T47D (cell line): ENCODE data around the gene CSNK1A1.

ENCODE experiments used
- DNase-seq, 2 experiments: peaks; one replicate each; pipeline versions ENCODE4 v3.0.0 to v3.0.0-alpha.2; 2011 to 2012; ENCODE audit warnings: low read depth in 1 of 2, low spot score in 1 of 2
- JUND ChIP-seq: IDR thresholded peaks from 2 replicates; pipeline ENCODE4 v1.6.1; 2012; ENCODE audit warnings: low read depth
- in situ Hi-C: cut with HindIII; loops from 2 replicates; pipeline ENCODE4 v1.10.0; 2016; ENCODE audit warnings: low sequenced_read_pairs, low pct_unique_long_range_greater_than_20kb

CSNK1A1 gene

DNA sequence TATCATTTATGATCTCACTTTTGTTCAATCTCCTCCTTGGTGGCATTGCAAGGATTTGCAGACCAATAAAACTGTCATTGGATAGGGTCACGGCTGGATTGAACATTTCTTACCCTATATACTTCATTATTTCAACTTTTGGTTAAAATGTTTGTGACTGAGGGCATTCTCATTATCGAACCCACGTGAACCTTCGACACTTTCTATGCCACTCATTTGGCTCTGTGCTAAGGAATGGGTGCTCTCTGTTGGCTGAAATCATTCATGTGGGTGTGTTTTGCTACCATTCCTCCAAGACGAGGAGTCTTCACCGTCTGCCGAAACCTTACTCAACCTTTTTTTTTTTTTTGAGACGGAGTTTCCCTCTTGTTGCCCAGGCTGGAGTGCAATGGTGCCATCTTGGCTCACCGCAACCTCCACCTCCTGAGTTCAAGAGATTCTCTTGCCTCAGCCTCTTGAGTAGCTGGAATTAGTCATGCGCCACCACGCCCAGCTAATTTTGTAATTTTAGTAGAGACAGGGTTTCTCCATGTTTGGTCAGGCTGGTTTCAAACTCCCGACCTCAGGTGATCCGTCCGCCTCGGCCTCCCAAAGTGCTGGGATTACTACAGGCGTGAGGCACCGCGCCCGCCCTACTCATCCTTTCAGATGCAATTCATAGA is 62.5 kb downstream of the CSNK1A1 start:
- DNase-seq: no peak
- TF ChIP-seq JUND: no peak
- in situ Hi-C loops: no loop called here

GRCh38 chr5:149487672-149488071 is 63.6 kb downstream of the CSNK1A1 start:
- in situ Hi-C loops: no loop called here
- TF ChIP-seq JUND: no peak
- no peak for DNase-seq

- no peak for TF ChIP-seq JUND
- in situ Hi-C loops: no loop called here
- DNase-seq: peak in 1 of 2 experiments; percentile 56
Measured at GRCh38 chr5:149486726-149487635, 64.3 kb downstream of the CSNK1A1 start.

DNA sequence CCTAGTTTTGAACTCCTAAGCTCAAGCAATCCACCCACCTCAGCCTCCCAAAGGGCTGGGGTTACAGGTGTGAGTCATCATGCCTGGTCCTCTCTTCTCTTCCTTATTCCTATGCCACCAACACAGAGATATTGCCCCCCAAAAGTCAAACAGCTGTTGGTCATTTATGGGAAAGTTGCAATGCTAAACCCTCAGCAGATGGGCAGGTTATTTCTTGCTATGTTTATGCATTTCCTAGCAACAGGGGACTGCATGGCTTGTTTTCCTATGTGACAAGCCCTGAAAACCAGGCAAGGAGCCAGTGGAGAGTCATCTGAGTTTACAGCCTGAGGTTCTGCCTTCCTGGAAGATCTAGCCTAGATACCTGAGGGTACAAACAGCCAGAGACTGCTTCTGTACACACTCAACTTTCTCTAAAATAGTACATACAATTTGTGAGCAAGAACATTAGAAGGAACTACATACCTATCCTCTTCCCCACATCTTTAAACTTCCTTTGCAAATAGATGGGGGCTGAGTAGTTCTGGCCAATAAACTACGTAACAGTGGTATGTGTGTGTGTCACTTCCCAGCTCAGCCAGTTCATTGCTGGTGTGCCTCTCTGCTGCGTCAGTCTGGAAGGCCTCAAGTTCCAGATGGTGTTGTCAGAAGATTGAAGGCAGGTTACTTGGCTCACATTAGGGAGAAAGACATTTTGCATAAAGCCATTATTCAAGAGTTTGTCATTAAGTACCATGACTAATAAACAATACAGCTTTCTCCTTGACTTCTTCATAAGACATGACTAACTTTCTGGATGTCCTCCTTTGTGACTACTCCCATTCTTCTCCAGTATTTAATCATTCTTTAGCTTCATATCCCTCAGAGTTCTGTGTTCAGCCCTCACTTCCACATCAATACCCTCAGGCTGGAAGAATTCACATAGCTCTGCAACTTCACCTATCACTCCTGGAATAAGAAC is 65.3 kb downstream of the CSNK1A1 start:
- peak; percentile 75; the same call in 1 of the 2 replicates for TF ChIP-seq JUND
- in situ Hi-C loops: no loop called here
- peak; percentile 39 to 98 for DNase-seq

GRCh38 chr5:149481485-149481884 is 69.8 kb downstream of the CSNK1A1 start:
- no peak for TF ChIP-seq JUND
- DNase-seq: no peak
- in situ Hi-C loops: no loop called here

DNA sequence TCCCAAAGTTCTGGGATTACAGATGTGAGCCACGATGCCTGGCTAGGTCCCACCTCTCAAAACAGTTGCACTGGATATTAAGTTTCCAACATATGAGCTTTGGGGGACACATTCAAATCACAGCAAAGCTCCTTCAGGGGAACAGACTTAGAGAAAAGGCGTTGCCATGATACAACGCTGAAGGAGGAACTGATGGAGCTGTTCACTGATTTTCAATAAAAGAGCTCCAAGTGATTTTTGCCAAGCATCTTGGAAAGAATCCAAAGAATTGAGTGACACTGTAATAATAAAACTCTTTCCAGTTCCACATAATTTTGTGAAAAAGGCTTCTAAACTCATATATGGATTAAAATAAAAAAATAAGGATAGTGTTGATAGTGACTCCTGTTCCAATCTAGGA is 72.5 kb downstream of the CSNK1A1 start:
- in situ Hi-C loops: no loop called here
- TF ChIP-seq JUND: no peak

GRCh38 chr5:149475777-149476176 is 75.5 kb downstream of the CSNK1A1 start:
- DNase-seq: no peak
- in situ Hi-C loops: no loop called here
- no peak for TF ChIP-seq JUND

More for the DNA sequence above, 72.5 kb downstream of the CSNK1A1 start:
- DNase-seq: no peak

DNA sequence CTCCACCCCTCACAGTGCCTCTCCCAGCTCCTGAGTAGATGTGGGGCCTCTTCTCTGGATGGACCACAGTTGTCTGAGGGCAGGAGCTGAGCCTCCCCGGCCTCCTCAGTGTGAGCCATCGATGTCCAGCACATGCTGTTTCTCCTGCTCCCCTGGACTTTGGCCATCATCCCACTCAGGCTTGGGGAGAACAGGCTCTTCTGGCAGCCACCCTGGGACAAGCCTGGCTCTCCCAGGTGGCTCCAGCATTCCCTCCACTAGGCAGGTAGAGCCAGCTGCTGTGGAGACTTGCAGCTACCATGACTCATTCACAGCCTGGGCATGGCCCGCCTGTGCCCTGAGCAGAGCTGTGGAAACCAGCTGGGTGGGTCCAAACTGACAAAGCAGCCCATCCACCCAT is 77.0 kb downstream of the CSNK1A1 start:
- in situ Hi-C loops: no loop called here
- no peak for DNase-seq
- TF ChIP-seq JUND: no peak

DNA sequence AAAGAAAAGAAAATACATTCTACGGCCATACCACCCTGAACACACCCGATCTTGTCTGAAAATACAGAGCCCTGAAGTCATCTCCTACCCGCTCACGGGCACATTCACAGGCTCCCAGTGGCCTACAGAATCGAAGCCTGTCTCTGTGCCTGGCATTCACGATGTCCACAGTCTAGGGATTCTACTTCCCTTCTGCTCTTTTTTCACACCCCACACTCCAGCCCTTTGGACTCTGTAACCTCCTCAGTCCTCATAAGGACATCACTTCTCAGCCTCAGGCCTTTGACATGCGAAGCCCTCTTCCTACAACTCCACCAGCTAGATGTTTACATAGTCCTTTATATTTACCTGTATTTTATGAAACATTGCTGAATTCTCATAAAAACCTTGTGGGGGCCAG is 77.8 kb downstream of the CSNK1A1 start:
- in situ Hi-C loops: no loop called here
- no peak for TF ChIP-seq JUND
- DNase-seq: no peak

DNA sequence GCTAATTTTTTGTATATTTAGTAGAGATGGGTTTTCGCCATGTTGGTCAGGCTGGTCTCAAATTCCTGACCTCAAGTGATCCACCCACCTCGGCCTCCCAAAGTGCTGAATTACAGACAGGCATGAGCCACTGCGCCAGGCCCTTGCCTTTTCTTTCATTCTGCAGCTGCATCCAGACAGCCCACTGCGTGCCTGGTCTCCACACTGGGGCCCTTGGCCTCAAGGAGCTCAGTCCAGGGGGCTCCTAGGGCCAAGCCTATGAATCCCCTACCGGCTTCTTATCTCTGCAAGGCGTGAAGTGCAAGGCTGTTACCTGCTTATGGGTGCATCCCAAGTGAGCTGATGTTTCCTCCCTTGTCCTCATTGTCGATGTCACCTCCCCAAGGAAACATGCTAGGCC is 78.8 kb downstream of the CSNK1A1 start:
- no peak for DNase-seq
- in situ Hi-C loops: no loop called here
- TF ChIP-seq JUND: no peak

- TF ChIP-seq JUND: no peak
- in situ Hi-C loops: no loop called here
- DNase-seq: no peak
Measured at GRCh38 chr5:149471406-149472183, 79.6 kb downstream of the CSNK1A1 start.

- DNase-seq: no peak
- in situ Hi-C loops: no loop called here
- TF ChIP-seq JUND: no peak
Measured at GRCh38 chr5:149470942-149471341, 80.3 kb downstream of the CSNK1A1 start.
